DMS 273 (cell line): ENCODE data around the gene HYLS1.

ENCODE experiments used
- DNase-seq: peaks from one replicate; lab custom pipeline; 2025; ENCODE audit not compliant: unreplicated experiment; lab: John Stamatoyannopoulos, UW

Gene HYLS1

GRCh38 chr11:125948278-125949051 is 61.0 kb downstream of the HYLS1 start:
- no peak for DNase-seq

GRCh38 chr11:125949271-125950177 is 62.1 kb downstream of the HYLS1 start:
- no peak for DNase-seq

GRCh38 chr11:125950178-125950490 is 62.7 kb downstream of the HYLS1 start:
- DNase-seq: no peak
